Stimulated activated CD4-positive, alpha-beta T cell treated with anti-CD3 and anti-CD28 coated beads, Interleukin-4, amount 100 ng/mL, for 4 hours (primary cell): Measurements from ENCODE around the gene PKNOX1.
"Not testable (repeated sequence)": the region's sequence is repeated elsewhere in the genome, so short reads cannot be mapped to it uniquely, and the experiment has no call there.

Experiments used
- DNase-seq, 2 experiments: peaks; one replicate each; pipeline ENCODE4 v3.0.0-alpha.2; 2020

The PKNOX1 gene

GRCh38 chr21:42973991-42974831 lies at the start of gene PKNOX1:
TSS of gene PKNOX1 (plus strand) at chr21:42974562. CDS start at chr21:43004382, 29,820 bp downstream.
- peak; percentile 98 to 99 for DNase-seq

GRCh38 chr21:42925114-42925926 lies 49.0 kb upstream of the PKNOX1 start, which contains the start of gene ERVH48-1:
TSS of gene ERVH48-1 (minus strand) at chr21:42925630. CDS start at chr21:42919006, 6,624 bp downstream.
- DNase-seq: no peak

GRCh38 chr21:42927474-42928200 lies 46.7 kb upstream of the PKNOX1 start:
- not testable (repeated sequence) for DNase-seq

GRCh38 chr21:42929969-42930368 lies 44.4 kb upstream of the PKNOX1 start:
- DNase-seq: no peak

- no peak for DNase-seq
Observed at GRCh38 chr21:42931560-42932235, 42.7 kb upstream of the PKNOX1 start.

GRCh38 chr21:42932378-42933136 lies 41.8 kb upstream of the PKNOX1 start:
- DNase-seq: not testable (repeated sequence)

- DNase-seq: not testable (repeated sequence)
Observed at GRCh38 chr21:42933137-42933970, 41.0 kb upstream of the PKNOX1 start.

GRCh38 chr21:42933973-42934372 lies 40.4 kb upstream of the PKNOX1 start:
- not testable (repeated sequence) for DNase-seq

- not testable (repeated sequence) for DNase-seq
Observed at GRCh38 chr21:42936360-42936759, 38.0 kb upstream of the PKNOX1 start.

- not testable (repeated sequence) for DNase-seq
Observed at GRCh38 chr21:42937034-42937940, 37.1 kb upstream of the PKNOX1 start.

GRCh38 chr21:42937960-42938605 lies 36.3 kb upstream of the PKNOX1 start:
- DNase-seq: no peak

- DNase-seq: not testable (repeated sequence)
Observed at GRCh38 chr21:42938606-42938995, 35.8 kb upstream of the PKNOX1 start.

GRCh38 chr21:42939582-42940413 lies 34.6 kb upstream of the PKNOX1 start:
- DNase-seq: no peak

GRCh38 chr21:42941696-42942085 lies 32.7 kb upstream of the PKNOX1 start:
- DNase-seq: no peak

- DNase-seq: no peak
Observed at GRCh38 chr21:42942244-42942643, 32.1 kb upstream of the PKNOX1 start.

GRCh38 chr21:42949094-42949755 lies 25.1 kb upstream of the PKNOX1 start:
- not testable (repeated sequence) for DNase-seq

- not testable (repeated sequence) for DNase-seq
Observed at GRCh38 chr21:42951193-42951592, 23.2 kb upstream of the PKNOX1 start.
